ENCODE results near the gene WWOX.

GRCh38 chr16:78200623-78201096 lies 101.2 kb downstream of the WWOX start:
- TF ChIP-seq SIN3A (IDR thresholded peaks at IDR 0.05; ENCODE audit: borderline replicate concordance, insufficient read depth, low read length) (no peak), TAF1 (IDR thresholded peaks at IDR 0.05; ENCODE audit: borderline replicate concordance, insufficient read depth, low read length) (no peak), POLR2AphosphoS5 (IDR thresholded peaks at IDR 0.05; ENCODE audit: low read depth, low read length) (no peak), FOXP2 (optimal IDR thresholded peaks at IDR 0.05; ENCODE audit: borderline replicate concordance, extremely low read depth, extremely low read length, insufficient read depth) (no peak)
- TF ChIP-seq, protein P1, sequence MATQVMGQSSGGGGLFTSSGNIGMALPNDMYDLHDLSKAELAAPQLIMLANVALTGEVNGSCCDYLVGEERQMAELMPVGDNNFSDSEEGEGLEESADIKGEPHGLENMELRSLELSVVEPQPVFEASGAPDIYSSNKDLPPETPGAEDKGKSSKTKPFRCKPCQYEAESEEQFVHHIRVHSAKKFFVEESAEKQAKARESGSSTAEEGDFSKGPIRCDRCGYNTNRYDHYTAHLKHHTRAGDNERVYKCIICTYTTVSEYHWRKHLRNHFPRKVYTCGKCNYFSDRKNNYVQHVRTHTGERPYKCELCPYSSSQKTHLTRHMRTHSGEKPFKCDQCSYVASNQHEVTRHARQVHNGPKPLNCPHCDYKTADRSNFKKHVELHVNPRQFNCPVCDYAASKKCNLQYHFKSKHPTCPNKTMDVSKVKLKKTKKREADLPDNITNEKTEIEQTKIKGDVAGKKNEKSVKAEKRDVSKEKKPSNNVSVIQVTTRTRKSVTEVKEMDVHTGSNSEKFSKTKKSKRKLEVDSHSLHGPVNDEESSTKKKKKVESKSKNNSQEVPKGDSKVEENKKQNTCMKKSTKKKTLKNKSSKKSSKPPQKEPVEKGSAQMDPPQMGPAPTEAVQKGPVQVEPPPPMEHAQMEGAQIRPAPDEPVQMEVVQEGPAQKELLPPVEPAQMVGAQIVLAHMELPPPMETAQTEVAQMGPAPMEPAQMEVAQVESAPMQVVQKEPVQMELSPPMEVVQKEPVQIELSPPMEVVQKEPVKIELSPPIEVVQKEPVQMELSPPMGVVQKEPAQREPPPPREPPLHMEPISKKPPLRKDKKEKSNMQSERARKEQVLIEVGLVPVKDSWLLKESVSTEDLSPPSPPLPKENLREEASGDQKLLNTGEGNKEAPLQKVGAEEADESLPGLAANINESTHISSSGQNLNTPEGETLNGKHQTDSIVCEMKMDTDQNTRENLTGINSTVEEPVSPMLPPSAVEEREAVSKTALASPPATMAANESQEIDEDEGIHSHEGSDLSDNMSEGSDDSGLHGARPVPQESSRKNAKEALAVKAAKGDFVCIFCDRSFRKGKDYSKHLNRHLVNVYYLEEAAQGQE (IDR thresholded peaks at IDR 0.05; ENCODE audit: insufficient read depth in 1 of 2, low read depth in 2 of 2, low read length in 2 of 2): no peak
